Measurements from ENCODE around the gene ARL6IP5. TPM values are rescaled to one million over a fixed set of nuclear protein-coding genes. Genes with fewer than 3 reads are reported as not detected.

The ARL6IP5 gene
- total and polyA plus RNA-seq, 2 of the 13 experiments (the other 11 are each of a cell fraction or from before 2014, with no cell fraction given) = 23.7 to 29.6 TPM

- TF ChIP-seq ZNF34 (CRISPR knock-in tag; IDR thresholded peaks at IDR 0.05; ENCODE audit: borderline replicate concordance) = no peak
- 0 out of 2 replicates have a peak, but pooled peaks have one; percentile 30 for TF ChIP-seq SRY (CRISPR knock-in tag; IDR thresholded peaks at IDR 0.05)
- TF ChIP-seq ZNF274 (CRISPR knock-in tag; IDR thresholded peaks at IDR 0.05) = no peak
- 0 out of 2 replicates have a peak, but pooled peaks have one; percentile 1 for TF ChIP-seq SAP130 (CRISPR knock-in tag; IDR thresholded peaks at IDR 0.05; ENCODE audit: low read depth)
- TF ChIP-seq ZSCAN9 (CRISPR knock-in tag; IDR thresholded peaks at IDR 0.05; ENCODE audit: borderline replicate concordance) = 0 out of 2 replicates have a peak, but pooled peaks have one; percentile 27
- 0 out of 2 replicates have a peak, but pooled peaks have one; percentile 44 for TF ChIP-seq PHF21A (CRISPR knock-in tag; IDR thresholded peaks at IDR 0.05)
- TF ChIP-seq ZNF678 (CRISPR knock-in tag; IDR thresholded peaks at IDR 0.05) = no peak
- TF ChIP-seq NKX3-1 (CRISPR knock-in tag; IDR thresholded peaks at IDR 0.05) = 0 out of 2 replicates have a peak, but pooled peaks have one; percentile 11
- TF ChIP-seq MYPOP (CRISPR knock-in tag; IDR thresholded peaks at IDR 0.05) = peak; percentile 15; the same call in 1 of the 2 replicates
- TF ChIP-seq SMC3 (IDR thresholded peaks at IDR 0.05; ENCODE audit: low read length) = no peak
- 0 out of 2 replicates have a peak, but pooled peaks have one; percentile 1 for TF ChIP-seq POGK (CRISPR knock-in tag; conservative IDR thresholded peaks at IDR 0.05)
- TF ChIP-seq ZBTB10 (CRISPR knock-in tag; IDR thresholded peaks at IDR 0.05; ENCODE audit: borderline replicate concordance) = peak; percentile 91; the same call in 1 of the 2 replicates
- 0 out of 2 replicates have a peak, but pooled peaks have one; percentile 42 for TF ChIP-seq ZNF572 (CRISPR knock-in tag; IDR thresholded peaks at IDR 0.05)
- TF ChIP-seq IRF1 (CRISPR knock-in tag; IDR thresholded peaks at IDR 0.05; ENCODE audit: low read depth) = no peak
- peak; percentile 14; the same call in 1 of the 2 replicates for TF ChIP-seq ZNF740 (CRISPR knock-in tag; IDR thresholded peaks at IDR 0.05)
- TF ChIP-seq ZNF687 (CRISPR knock-in tag; IDR thresholded peaks at IDR 0.05) = peak; percentile 69; the same call in 1 of the 2 replicates
- peak; percentile 50 for TF ChIP-seq HNRNPLL (IDR thresholded peaks at IDR 0.05; ENCODE audit: low read depth, low read length, poor library complexity, severe bottlenecking)
Observed at GRCh38 chr3:69085168-69085832, 563 bp downstream of the ARL6IP5 start (continued).

Data from HepG2 (cell line).